GM18861 (cell line): ENCODE results near the gene FGF10.

Experiments used
- ATAC-seq: cut with Tn5 transposase; IDR thresholded peaks from one replicate; pipeline ENCODE4 v1.9.1; 2021; ENCODE audit not compliant: unreplicated experiment

The FGF10 gene

GRCh38 chr5:44260793-44261192, 128.4 kb downstream of the FGF10 start:
- ATAC-seq = no peak

- ATAC-seq = no peak
These were observed 131.4 kb downstream of the FGF10 start for GRCh38 chr5:44257653-44258365.

- ATAC-seq = no peak
These were observed 132.0 kb downstream of the FGF10 start for GRCh38 chr5:44257221-44257620.
